Neural cell (in vitro differentiated cells): ENCODE results near the gene ARHGAP25. TPM values are rescaled to one million over a fixed set of nuclear protein-coding genes. Genes with fewer than 3 reads are reported as not detected.

Source experiments
- H2AFZ ChIP-seq: fragments of 200-600, 300-800 bp; sonication (generic), shearing (Covaris generic); 2 replicates; pipeline ENCODE4 v1.6.0; 2014; ENCODE audit warnings: low read depth, mild to moderate bottlenecking, antibody characterized with exemption, low read length, moderate library complexity
- H3F3A ChIP-seq: fragments of 200-600 bp; shearing (Covaris generic); 2 replicates; pipeline ENCODE4 v1.6.1; 2016; ENCODE audit warnings: mild to moderate bottlenecking, moderate library complexity, mixed read lengths, antibody characterized with exemption, low read length; ENCODE audit not compliant: insufficient read depth, poor library complexity, severe bottlenecking
- H3K27ac ChIP-seq: fragments of 200-600, 300-800 bp; sonication (generic), shearing (Covaris generic); 2 replicates; pipeline ENCODE4 v1.5.1; 2014; ENCODE audit warnings: mild to moderate bottlenecking, low read length, moderate library complexity
- H3K27me3 ChIP-seq: fragments of 300-800, 200-600 bp; sonication (generic), shearing (Covaris generic); 2 replicates; pipeline ENCODE4 v1.6.0; 2014; ENCODE audit warnings: mild to moderate bottlenecking, low read depth, low read length, moderate library complexity; ENCODE audit not compliant: insufficient read depth
- H3K36me3 ChIP-seq: fragments of 300-800, 200-600 bp; sonication (generic), shearing (Covaris generic); 2 replicates; pipeline ENCODE4 v1.5.1; 2014; ENCODE audit warnings: mild to moderate bottlenecking, antibody characterized with exemption, low read length, moderate library complexity; ENCODE audit not compliant: insufficient read depth
- H3K4me2 ChIP-seq: fragments of 300-800, 200-600 bp; sonication (generic), shearing (Covaris generic); 2 replicates; pipeline ENCODE4 v1.6.0; 2014; ENCODE audit warnings: mild to moderate bottlenecking, low read length
- H3K4me3 ChIP-seq: fragments of 300-800, 200-600 bp; sonication (generic), shearing (Covaris generic); 2 replicates; pipeline ENCODE4 v1.5.1; 2014; ENCODE audit warnings: mild to moderate bottlenecking, low read length, moderate library complexity
- H3K79me2 ChIP-seq: fragments of 200-600 bp; shearing (Covaris generic); replicated peaks from 2 replicates; pipeline ENCODE4 v1.6.0; 2014; ENCODE audit warnings: mild to moderate bottlenecking, low read length, moderate library complexity; ENCODE audit not compliant: insufficient read depth
- H3K9ac ChIP-seq: fragments of 300-800, 200-600 bp; sonication (generic), shearing (Covaris generic); 2 replicates; pipeline ENCODE4 v1.6.1; 2016; ENCODE audit warnings: mild to moderate bottlenecking, low read length, mixed read lengths
- H3K9me2 ChIP-seq: fragments of 200-600 bp; shearing (Covaris generic); 2 replicates; pipeline ENCODE4 v1.6.1; 2016; ENCODE audit warnings: mild to moderate bottlenecking, low read length, mixed read lengths; ENCODE audit not compliant: insufficient read depth
- H3K9me3 ChIP-seq: fragments of 200-600, 300-800 bp; sonication (generic), shearing (Covaris generic); 2 replicates; pipeline ENCODE4 v1.6.1; 2016; ENCODE audit warnings: mild to moderate bottlenecking, mixed run types, low read length, moderate library complexity, mixed read lengths
- H4K20me1 ChIP-seq: fragments of 200-600 bp; shearing (Covaris generic); 2 replicates; pipeline ENCODE4 v1.6.1; 2016; ENCODE audit warnings: mild to moderate bottlenecking, mixed run types; ENCODE audit not compliant: insufficient read depth
- EP300 ChIP-seq: fragments of 450-650 bp; conservative IDR thresholded peaks from 2 replicates; pipeline ENCODE4 v1.6.1; 2014; ENCODE audit warnings: antibody characterized with exemption, mild to moderate bottlenecking, moderate library complexity; ENCODE audit not compliant: poor library complexity, severe bottlenecking
- EZH2 ChIP-seq: fragments of 200-600, 300-800 bp; shearing (Covaris generic), sonication (generic); IDR thresholded peaks from 2 replicates; pipeline ENCODE4 v1.6.1; 2014; ENCODE audit warnings: antibody characterized with exemption, low read length, borderline replicate concordance, mild to moderate bottlenecking; ENCODE audit not compliant: insufficient read depth, poor library complexity, severe bottlenecking
- MXI1 ChIP-seq: fragments of 450-650 bp; conservative IDR thresholded peaks from 2 replicates; pipeline ENCODE4 v1.6.1; 2014; ENCODE audit warnings: antibody characterized with exemption, mild to moderate bottlenecking; ENCODE audit not compliant: poor library complexity, severe bottlenecking
- POLR2AphosphoS5 ChIP-seq: IDR thresholded peaks from 2 replicates; pipeline ENCODE4 v1.6.1; 2012
- RAD21 ChIP-seq: fragments of 450-650 bp; conservative IDR thresholded peaks from 2 replicates; pipeline ENCODE4 v1.6.1; 2014; ENCODE audit warnings: antibody characterized with exemption, mild to moderate bottlenecking, moderate library complexity
- SMC3 ChIP-seq: fragments of 450-650 bp; conservative IDR thresholded peaks from 2 replicates; pipeline ENCODE4 v1.6.1; 2014; ENCODE audit warnings: antibody characterized with exemption, mild to moderate bottlenecking, moderate library complexity; ENCODE audit not compliant: poor library complexity
- TAF1 ChIP-seq: IDR thresholded peaks from 2 replicates; pipeline ENCODE4 v1.6.1; 2012; ENCODE audit warnings: low read depth
- polyA plus RNA-seq: library from polyadenylated mRNA; depleted of rRNA; stranded (reverse); fragments of >200 nt; gene quantifications from 2 replicates; pipeline ENCODE4 v1.2.3, GENCODE V29; 2014
- TF ChIP-seq, protein P1 (sequence below): IDR thresholded peaks from 2 replicates; pipeline ENCODE4 v1.6.1; 2012; ENCODE audit warnings: borderline replicate concordance
- TF ChIP-seq, protein P2 (sequence below): fragments of 450-650 bp; IDR thresholded peaks from 2 replicates; pipeline ENCODE4 v1.5.1; 2014; ENCODE audit warnings: antibody characterized with exemption, mild to moderate bottlenecking, moderate library complexity; ENCODE audit not compliant: poor library complexity, severe bottlenecking

Gene ARHGAP25
- polyA plus RNA-seq, 1 donor from 2014 or later = not detected

DNA sequence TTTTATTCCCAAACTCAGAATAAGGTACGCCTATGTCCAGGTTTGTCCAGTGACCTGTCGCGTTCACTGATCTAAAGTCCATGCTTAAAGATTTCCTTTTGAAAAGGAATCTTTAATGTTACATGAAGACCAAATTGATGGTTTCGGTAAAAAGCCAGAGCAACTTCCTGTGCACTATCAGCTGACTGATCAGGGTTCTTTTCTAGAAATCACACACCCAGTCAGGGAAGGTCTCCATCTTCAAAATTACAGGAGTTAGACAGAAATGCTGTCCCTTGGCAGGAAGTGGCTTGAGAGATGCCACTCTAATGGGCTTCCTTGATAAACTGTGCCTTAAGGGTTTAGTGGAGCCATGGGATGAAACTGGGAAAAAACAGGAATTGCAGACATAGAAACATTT is 14.7 kb upstream of the ARHGAP25 start:
- no peak overlapping the region for H3K9ac ChIP-seq
- H3F3A ChIP-seq = no peaks in the 10 kb centered on the region
- H3K27me3 ChIP-seq = no peaks in the 10 kb centered on the region
- no peaks in the 10 kb centered on the region for H4K20me1 ChIP-seq
- H3K79me2 ChIP-seq = no peaks in the 10 kb centered on the region
- no peaks in the 10 kb centered on the region for H3K9me3 ChIP-seq
- H3K4me2 ChIP-seq = no peak overlapping the region
- H3K9me2 ChIP-seq = no peaks in the 10 kb centered on the region
- H3K27ac ChIP-seq = no peak overlapping the region
- no peak overlapping the region for H3K4me3 ChIP-seq
- no peak overlapping the region for H2AFZ ChIP-seq
- H3K36me3 ChIP-seq = no peaks in the 10 kb centered on the region
- TF ChIP-seq TAF1 (no peak), MXI1 (no peak), SMC3 (no peak), POLR2AphosphoS5 (no peak), EZH2 (no peak), EP300 (no peak), RAD21 (no peak)
- TF ChIP-seq, protein P1, sequence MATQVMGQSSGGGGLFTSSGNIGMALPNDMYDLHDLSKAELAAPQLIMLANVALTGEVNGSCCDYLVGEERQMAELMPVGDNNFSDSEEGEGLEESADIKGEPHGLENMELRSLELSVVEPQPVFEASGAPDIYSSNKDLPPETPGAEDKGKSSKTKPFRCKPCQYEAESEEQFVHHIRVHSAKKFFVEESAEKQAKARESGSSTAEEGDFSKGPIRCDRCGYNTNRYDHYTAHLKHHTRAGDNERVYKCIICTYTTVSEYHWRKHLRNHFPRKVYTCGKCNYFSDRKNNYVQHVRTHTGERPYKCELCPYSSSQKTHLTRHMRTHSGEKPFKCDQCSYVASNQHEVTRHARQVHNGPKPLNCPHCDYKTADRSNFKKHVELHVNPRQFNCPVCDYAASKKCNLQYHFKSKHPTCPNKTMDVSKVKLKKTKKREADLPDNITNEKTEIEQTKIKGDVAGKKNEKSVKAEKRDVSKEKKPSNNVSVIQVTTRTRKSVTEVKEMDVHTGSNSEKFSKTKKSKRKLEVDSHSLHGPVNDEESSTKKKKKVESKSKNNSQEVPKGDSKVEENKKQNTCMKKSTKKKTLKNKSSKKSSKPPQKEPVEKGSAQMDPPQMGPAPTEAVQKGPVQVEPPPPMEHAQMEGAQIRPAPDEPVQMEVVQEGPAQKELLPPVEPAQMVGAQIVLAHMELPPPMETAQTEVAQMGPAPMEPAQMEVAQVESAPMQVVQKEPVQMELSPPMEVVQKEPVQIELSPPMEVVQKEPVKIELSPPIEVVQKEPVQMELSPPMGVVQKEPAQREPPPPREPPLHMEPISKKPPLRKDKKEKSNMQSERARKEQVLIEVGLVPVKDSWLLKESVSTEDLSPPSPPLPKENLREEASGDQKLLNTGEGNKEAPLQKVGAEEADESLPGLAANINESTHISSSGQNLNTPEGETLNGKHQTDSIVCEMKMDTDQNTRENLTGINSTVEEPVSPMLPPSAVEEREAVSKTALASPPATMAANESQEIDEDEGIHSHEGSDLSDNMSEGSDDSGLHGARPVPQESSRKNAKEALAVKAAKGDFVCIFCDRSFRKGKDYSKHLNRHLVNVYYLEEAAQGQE = no peak
- TF ChIP-seq, protein P2, sequence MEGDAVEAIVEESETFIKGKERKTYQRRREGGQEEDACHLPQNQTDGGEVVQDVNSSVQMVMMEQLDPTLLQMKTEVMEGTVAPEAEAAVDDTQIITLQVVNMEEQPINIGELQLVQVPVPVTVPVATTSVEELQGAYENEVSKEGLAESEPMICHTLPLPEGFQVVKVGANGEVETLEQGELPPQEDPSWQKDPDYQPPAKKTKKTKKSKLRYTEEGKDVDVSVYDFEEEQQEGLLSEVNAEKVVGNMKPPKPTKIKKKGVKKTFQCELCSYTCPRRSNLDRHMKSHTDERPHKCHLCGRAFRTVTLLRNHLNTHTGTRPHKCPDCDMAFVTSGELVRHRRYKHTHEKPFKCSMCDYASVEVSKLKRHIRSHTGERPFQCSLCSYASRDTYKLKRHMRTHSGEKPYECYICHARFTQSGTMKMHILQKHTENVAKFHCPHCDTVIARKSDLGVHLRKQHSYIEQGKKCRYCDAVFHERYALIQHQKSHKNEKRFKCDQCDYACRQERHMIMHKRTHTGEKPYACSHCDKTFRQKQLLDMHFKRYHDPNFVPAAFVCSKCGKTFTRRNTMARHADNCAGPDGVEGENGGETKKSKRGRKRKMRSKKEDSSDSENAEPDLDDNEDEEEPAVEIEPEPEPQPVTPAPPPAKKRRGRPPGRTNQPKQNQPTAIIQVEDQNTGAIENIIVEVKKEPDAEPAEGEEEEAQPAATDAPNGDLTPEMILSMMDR = no peak

DNA sequence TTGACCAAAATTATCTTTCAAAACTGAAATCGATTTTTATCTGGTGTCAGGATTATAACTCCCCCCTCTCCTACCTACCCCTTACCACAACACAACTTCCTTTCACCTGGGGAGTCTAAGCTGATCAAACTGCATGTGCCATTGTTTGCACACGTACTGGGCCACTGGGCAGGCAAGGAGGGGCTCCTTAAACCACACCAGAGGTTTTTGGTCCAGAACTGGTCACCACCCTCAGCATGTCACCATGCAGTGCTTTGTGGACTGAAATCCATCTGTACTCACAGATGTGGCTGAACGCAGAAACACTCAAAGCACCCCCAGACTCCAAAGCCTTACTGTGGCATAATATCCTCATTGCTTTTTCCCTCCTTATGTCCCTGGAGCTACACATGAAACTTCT is 13.9 kb upstream of the ARHGAP25 start:
- Histone ChIP-seq H3K36me3 (no peaks in the 10 kb centered on the region), H3F3A (no peaks in the 10 kb centered on the region), H3K79me2 (no peaks in the 10 kb centered on the region), H3K9ac (no peak overlapping the region), H3K9me2 (no peaks in the 10 kb centered on the region), H3K4me2 (no peak overlapping the region), H2AFZ (no peak overlapping the region), H3K9me3 (no peaks in the 10 kb centered on the region), H3K4me3 (no peak overlapping the region), H3K27ac (no peak overlapping the region), H3K27me3 (no peaks in the 10 kb centered on the region), H4K20me1 (no peaks in the 10 kb centered on the region)
- TF ChIP-seq POLR2AphosphoS5 (no peak), RAD21 (no peak), EZH2 (no peak), SMC3 (no peak), MXI1 (no peak), TAF1 (no peak), EP300 (no peak)
- TF ChIP-seq, protein P1 = no peak
- TF ChIP-seq, protein P2 = no peak
